CD4-positive, alpha-beta T cell treated with Interleukin-17A for 4 hours (primary cell): ENCODE data around the gene CCDC12.
A peak's percentile ranks its signal among the peaks of the same experiment; 100 is the strongest.

Experiments
- DNase-seq: peaks from one replicate; pipeline ENCODE4 v3.0.0-alpha.2; 2020; ENCODE audit warnings: mixed read lengths

The CCDC12 gene

DNA sequence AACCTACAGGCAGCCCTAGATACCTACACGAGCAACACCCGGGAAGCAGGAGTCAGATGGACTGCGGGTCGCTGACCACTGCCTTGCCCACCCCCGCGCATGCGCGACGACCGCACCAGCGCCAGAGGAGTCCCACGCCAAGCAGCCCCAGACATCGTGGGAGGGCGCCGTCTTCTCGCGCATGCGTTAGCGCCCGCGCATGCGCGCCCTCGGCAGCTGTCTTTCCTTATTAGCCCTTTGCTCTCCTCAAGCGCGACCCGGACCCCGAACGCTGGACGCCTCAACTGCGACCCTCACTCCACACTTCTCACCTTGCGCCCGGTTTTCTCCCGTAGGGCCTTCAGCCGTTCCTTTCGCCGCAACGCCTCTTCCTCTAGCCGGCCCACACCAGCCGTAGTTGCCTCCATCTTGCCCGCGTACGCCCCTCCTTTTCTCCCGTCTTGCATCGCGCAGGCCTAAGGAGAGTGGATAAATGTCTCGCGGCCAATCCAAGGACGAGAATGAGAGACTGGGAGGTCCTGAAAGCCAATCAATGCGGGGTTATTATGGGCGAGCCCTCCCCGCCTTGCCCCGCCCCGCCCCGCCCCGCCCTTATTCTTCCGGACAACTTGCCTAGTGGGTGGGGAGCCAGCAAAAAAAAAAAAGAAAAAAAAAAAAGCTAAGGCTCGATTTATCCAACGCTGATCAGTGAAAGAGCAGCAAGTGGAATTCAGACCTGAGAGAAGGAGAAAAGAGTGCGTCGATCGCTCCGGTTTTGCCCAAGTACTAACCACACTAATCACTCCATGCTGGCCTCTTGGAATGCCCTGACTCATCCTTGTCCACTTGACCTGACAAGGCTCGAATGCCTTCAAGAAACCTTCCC lies at the start of gene CCDC12:
Gene CCDC12, minus strand, starts transcription at position 420 of the 865 bp plus-strand sequence. Its CDS starts 13 bp downstream, at position 407.
- peak; percentile 92 for DNase-seq

GRCh38 chr3:47024932-47025331 lies 48.4 kb upstream of the CCDC12 start:
- no peak for DNase-seq

GRCh38 chr3:47022641-47023071 lies 46.1 kb upstream of the CCDC12 start:
- DNase-seq: no peak

DNA sequence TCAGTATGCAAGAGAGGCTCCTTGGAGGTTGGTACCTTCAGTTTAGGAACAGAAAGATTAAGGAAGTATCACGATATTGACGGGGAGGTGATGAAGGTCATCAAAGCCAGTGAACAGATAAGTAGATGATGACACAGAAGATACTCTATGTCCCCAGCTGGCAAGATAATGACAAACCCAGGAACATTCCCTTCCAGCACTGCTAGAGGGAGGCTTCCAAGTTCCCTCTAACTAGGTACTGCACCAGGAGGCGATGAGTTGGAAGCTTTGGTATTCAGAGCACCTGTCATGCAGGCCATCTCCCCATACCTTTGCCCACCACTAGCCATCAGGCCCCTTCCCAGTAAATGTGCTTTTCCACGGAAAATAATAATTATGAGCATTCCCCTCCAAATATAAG lies 43.8 kb upstream of the CCDC12 start:
- no peak for DNase-seq

DNA sequence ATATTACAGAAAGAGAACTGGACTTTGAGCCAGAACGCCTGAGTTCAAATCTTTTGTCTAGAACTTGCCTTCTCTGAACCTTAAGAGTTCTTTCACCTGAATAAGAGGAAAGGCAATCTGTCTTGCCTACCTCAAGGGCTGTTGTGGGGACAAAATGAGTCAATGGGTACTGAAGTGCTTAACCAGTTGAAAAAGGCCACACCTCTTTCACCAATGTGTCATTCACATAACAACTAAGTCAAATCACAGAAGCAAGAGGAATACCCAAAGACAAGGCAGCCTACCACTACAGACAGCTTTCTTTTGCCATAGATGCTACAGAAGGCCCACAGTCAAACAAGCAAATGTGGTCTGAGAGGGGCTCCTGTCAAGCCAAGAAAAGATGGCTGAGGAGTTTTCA lies 42.7 kb upstream of the CCDC12 start:
- no peak for DNase-seq

- DNase-seq: no peak
These were observed 41.7 kb upstream of the CCDC12 start for GRCh38 chr3:47018269-47018611.

DNA sequence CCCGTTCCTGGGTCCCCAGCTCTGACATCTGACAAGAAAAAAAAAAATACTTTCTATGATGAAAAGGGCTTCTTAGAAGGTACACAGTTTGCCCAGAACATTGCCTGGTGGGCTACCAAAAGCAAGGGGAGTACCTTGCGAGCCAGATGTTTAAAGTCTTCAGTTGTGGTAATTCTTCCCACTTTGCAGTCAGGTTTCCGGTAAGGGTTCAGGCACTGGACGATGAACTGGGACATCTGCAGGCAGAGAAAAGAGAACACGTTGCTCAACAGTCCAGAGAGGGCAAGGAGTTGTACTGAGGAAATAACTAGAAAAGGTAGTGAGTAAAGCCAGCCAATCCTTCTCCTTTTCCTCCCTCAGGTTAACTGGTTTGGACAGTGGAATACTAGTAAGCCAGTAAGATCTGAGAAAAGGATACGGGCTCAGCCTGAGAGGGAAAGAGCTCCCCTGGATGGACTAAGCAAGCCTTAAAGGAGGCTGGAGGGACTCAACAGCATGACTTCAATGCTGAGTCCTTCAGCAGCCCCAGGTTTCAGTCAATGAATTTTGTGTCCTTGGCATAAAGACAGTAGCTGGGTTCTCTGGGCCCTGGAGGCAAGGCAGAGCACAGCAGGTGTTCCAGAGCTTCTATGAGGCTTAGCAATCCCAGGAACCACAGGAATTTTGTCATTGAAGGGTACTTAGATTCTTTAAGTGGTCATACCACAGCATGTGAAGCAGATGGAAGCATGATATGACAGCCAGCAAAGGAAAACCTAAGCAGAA lies 41.1 kb upstream of the CCDC12 start:
- DNase-seq: no peak

- DNase-seq: peak; percentile 42
These were observed 40.4 kb upstream of the CCDC12 start for GRCh38 chr3:47016934-47017435.

DNA sequence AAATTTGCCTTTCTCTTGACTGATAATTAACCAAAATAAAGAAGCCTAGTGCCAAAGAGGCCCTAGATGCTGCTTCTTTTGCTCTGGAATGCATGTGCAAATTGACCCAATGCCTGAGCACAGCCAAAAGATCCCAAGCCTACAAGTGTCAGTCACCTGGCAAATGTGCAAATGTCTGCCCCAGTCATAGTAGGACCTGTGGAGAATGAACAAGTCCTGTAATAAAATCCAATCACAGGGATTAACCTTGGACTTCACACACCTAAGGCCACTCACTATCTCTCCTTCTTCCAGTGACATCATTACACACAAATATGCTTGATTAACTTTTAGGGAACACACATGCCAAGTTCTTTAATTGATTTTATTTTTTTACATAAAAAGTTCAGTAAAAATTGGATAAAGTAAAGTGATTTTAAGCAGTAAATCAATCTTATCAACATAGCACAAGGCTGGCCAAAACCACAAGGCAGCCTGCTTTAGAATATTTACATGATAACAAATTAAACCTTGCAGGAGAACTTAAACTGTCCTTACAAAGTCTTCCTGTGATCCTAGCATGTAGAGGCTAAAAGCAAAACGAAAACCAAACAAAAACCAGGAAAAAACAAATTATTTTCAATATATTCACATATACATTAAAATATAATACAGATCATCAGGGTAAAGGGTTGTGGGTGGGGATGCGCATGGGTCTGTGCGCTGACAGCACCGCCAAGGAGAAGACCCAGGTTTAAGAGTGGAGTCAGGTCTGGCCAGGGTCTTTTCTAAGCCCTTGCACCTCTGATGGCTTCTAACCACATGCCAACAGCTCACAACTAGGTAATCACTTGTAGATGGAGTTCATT lies 39.8 kb upstream of the CCDC12 start:
- DNase-seq: no peak

DNA sequence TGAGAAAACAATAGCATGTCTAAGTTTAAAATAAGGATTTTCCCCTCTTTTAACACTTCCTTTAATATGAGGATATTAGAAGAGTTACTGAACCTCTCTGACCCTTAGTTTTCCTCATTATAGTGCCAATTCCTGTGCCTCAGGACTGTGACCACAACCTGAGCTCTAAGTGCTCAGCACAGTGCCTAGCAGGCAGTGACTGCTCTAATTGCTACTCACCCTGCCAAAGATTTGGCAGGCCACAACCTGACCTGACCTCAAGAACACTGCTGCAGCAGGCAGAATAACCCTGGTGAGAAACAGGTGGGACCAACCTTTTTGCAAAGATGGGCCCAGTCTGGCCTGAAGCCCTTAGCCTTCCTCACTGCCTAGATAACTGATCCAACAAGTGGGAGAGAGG lies 38.6 kb upstream of the CCDC12 start:
- no peak for DNase-seq

DNA sequence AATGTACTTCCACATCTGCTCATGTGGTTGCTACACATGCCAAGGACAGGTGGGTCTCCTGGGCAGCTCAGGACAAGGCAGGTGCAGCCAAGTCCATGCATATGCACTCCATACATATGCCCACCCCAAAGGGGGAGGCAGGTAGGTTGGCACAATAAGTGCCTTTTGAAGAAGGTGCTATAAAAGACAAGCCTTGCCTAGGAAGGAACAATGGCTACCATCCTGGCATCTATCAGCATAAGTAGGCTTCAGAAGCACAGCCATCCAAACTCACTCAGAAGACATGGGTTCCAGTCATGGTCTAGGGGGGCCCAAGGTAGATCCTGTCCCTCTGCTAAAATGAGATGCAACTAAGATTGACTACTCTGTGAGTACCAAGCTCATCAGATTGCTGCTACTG lies 37.5 kb upstream of the CCDC12 start:
- DNase-seq: no peak

GRCh38 chr3:47013231-47013630 lies 36.7 kb upstream of the CCDC12 start:
- no peak for DNase-seq

DNA sequence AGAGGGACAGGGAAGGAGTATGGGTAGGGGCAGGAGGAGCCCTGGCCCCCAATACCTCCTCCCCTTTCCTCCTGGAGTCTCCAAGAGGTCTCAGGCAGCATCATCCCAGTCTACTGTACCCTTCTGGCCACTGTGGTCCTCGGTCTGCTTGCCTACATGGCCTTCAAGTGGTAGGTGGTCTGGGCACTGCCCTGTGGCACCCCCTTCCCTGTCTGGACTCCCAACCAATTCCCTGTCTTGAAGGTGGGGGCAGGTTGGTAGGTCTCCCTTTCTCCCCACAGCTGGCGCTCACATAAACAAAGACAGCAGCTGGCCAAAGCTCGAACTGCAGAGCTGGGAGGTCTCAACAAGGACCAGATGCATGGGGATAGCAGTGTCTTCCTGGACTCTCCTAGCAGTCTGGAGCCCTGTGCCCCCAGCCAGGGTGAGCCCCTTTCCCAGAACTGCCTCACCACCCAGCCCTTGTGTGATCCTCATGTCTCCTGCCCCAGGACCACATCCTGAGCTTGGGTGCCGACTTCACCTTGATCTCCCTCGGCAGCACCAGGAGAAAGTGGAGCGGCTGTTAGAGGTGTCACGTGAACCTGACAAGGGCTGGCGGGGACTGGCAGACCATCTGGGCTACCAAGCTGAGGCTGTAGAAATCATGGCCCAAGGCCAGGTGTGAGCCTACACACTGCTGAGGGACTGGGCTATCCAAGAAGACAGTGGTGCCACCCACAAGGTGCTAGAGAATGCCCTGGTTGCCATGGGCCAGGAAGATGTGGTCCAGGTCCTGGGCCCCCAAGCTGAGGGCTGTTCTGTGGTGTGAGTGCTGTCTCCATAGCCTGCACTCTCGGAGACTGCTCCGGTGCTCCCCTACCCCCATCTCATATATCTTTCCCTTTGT lies 36.0 kb upstream of the CCDC12 start:
- no peak for DNase-seq

- no peak for DNase-seq
These were observed 34.8 kb upstream of the CCDC12 start for GRCh38 chr3:47011371-47011770.

DNA sequence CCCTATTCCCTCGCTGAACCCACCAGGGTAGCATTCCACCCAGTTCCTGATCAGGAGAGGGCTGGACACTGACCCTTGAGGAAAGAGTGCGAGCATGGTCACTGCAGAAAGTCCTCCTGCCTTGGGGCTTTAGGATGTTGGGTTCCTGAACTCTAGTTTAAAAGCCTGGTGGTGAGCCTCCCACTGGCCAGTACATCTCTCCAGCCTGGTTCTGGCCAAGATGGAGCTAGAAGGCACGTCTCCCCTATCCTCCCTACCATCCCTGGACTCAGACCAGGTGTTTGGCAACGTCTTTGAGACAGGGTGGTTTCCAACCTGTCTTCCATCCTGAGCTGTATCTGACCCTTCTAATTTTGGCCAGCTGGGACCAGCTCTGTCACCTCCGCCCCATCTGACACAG lies 34.4 kb upstream of the CCDC12 start:
- DNase-seq: no peak

DNA sequence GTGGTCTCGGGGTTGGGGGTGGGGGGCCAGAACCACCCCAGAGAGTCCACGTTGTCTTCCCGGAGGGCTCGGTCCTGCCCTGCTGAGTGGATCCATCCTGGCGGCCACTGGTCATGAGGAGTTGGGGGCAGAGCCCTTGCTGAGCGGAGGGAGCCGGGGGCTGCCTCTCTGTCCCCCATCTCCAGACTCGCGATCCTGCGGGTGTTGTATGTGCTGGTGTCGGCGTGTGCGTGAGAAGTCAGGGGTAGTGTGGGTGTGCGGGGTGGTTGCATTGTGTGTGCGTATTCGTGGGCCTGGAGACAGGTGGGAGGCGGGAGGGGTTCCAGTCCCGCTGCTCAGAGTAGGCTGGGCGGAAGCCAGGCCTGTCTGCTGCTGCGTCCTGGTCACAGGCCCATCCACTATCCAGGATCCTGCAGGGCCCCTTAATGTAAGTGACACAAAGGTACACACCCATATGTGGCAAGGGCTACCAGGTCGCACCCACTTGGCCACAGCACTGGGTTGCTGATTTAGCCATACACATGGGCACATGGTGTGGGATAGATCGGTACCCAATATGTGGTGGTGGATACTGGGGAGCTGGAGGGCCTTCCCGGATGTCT lies 33.7 kb upstream of the CCDC12 start:
- DNase-seq: no peak

- DNase-seq: peak; percentile 82
These were observed 32.9 kb upstream of the CCDC12 start for GRCh38 chr3:47009225-47010110.

- DNase-seq: peak; percentile 4
These were observed 32.3 kb upstream of the CCDC12 start for GRCh38 chr3:47008851-47009224.

DNA sequence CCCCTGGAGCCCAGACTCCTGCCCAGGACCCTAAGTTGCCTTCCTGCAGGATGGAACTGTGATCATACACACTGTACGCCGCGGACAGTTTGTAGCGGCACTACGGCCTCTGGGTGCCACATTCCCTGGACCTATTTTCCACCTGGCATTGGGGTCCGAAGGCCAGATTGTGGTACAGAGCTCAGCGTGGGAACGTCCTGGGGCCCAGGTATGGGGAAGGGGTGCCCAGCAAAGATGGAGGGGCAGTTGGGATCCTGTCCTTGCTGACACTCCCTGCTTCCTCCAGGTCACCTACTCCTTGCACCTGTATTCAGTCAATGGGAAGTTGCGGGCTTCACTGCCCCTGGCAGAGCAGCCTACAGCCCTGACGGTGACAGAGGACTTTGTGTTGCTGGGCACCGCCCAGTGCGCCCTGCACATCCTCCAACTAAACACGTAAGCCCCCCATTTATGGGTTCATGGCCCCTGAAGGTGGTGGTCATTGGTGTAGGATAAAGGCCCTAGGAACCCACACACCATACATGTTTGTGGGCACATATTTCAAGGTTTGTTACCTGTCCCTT lies 31.8 kb upstream of the CCDC12 start:
- DNase-seq: peak; percentile 3
